ENCODE measurements around the gene RTEL1. TPM values are rescaled to one million over a fixed set of nuclear protein-coding genes. Genes with fewer than 3 reads are reported as not detected.

RTEL1 gene
- total RNA-seq, 2 donors from 2014 or later, result 7.3 to 50.4 TPM

DNA sequence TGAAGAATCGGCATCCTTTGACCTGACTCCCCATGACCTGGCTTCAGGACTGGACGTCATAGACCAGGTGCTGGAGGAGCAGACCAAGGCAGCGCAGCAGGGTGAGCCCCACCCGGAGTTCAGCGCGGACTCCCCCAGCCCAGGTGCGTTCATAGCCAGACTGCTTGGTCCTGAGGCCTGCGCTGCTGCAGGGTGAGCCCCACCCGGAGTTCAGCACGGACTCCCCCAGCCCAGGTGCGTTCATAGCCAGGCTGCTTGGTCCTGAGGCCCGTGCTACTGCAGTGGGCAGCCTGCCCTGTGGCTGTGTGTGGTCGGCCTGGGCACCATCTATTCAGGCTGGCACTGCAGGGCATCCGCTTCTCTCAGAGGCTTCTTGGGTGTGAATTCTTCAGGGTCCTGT, 15.8 kb downstream of the RTEL1 start:
- Histone ChIP-seq H3K4me1 (no peaks in the 10 kb centered on the region), H3K4me3 (no peak overlapping the region), H3K27me3 (no peaks in the 10 kb centered on the region), H3K9me3 (no peaks in the 10 kb centered on the region), H3K36me3 (replicated peaks in 1 of 2; ENCODE audit: insufficient read depth in 1 of 2, low read depth in 2 of 2) (peaks cover 0 to 7% of the 10 kb centered on the region in 2 donors), H3K27ac (no peak overlapping the region)
- 98 to 100% methylated on average over 3 to 14 of the region's 14 CpGs for WGBS, 2 donors
- intact Hi-C loops (cut with DNase I), result no loop called here
- DNase-seq, result no peak
- no peak for TF ChIP-seq POLR2A (IDR thresholded peaks at IDR 0.05)
- TF ChIP-seq, protein P1, sequence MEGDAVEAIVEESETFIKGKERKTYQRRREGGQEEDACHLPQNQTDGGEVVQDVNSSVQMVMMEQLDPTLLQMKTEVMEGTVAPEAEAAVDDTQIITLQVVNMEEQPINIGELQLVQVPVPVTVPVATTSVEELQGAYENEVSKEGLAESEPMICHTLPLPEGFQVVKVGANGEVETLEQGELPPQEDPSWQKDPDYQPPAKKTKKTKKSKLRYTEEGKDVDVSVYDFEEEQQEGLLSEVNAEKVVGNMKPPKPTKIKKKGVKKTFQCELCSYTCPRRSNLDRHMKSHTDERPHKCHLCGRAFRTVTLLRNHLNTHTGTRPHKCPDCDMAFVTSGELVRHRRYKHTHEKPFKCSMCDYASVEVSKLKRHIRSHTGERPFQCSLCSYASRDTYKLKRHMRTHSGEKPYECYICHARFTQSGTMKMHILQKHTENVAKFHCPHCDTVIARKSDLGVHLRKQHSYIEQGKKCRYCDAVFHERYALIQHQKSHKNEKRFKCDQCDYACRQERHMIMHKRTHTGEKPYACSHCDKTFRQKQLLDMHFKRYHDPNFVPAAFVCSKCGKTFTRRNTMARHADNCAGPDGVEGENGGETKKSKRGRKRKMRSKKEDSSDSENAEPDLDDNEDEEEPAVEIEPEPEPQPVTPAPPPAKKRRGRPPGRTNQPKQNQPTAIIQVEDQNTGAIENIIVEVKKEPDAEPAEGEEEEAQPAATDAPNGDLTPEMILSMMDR (IDR thresholded peaks at IDR 0.05), result no peak
- ATAC-seq, result no peak

DNA sequence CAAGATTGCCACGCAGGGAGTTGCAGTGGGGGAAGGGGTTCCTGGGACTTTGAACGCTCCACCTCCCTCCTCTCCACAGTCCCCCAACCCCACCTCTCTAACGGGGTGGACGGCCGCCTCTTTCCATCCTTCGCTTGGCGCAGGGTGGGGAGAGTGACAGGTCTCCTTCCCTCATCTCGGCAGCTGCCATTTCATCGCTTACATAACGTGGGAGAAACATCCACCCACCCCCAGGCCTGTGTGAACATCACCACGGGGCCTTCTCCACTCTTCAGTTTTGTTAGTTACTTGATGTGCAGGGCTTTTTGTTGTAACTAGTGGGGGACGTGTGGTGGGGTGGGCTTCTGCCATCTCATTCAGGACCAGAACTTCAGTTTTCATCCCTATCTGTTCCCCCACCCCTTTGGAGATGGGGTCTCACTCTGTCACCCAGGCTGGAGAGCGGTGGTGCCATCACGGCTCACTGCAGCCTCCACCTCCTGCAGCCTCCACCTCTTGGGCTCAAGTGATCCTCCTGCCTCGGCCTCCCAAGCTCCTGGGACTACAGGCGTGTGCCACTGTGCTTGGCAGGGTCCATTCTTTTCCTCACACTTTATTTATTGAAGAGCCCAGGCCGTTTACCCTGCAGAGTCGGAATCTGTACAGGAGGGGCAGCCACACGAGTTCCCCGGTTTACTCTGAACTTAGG, 17.7 kb downstream of the RTEL1 start:
- Histone ChIP-seq H3K4me3 (no peak overlapping the region), H3K27ac (no peak overlapping the region), H3K9me3 (no peaks in the 10 kb centered on the region), H3K27me3 (no peaks in the 10 kb centered on the region), H3K4me1 (no peaks in the 10 kb centered on the region), H3K36me3 (replicated peaks in 1 of 2; ENCODE audit: insufficient read depth in 1 of 2, low read depth in 2 of 2) (peaks cover 0 to 7% of the 10 kb centered on the region in 2 donors)
- DNase-seq (no peak), ATAC-seq (no peak)
- intact Hi-C loops (cut with DNase I), result no loop called here
- 90 to 91% methylated on average over 19 to 20 of the region's 20 CpGs for WGBS, 2 donors
- no peak for TF ChIP-seq POLR2A (IDR thresholded peaks at IDR 0.05)
- TF ChIP-seq, protein P1 (IDR thresholded peaks at IDR 0.05), result no peak

DNA sequence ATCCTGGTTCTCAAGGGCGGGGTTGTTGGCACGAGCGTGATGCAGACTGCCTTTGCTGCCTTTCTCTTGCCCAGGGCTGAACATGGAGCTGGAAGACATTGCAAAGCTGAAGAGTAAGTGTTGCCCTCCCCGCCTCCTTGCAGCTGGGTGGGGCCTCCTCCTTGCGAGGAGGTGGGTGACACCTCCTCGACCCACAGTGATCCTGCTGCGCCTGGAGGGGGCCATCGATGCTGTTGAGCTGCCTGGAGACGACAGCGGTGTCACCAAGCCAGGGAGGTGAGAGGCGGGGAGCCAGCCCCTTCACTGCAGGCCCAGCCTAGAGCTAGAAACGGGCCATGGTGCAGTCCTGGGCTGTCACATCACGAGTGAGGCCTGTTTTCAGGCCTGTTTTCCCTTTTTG, 20.0 kb downstream of the RTEL1 start:
- Histone ChIP-seq H3K27ac (no peak overlapping the region), H3K4me3 (no peak overlapping the region), H3K4me1 (peaks cover 7% of the 10 kb centered on the region), H3K36me3 (replicated peaks in 1 of 2; ENCODE audit: insufficient read depth in 1 of 2, low read depth in 2 of 2) (peaks cover 0 to 7% of the 10 kb centered on the region in 2 donors), H3K9me3 (no peaks in the 10 kb centered on the region), H3K27me3 (no peaks in the 10 kb centered on the region)
- WGBS, 2 donors, result 83 to 100% methylated on average over 2 to 13 of the region's 13 CpGs
- TF ChIP-seq POLR2A (IDR thresholded peaks at IDR 0.05), result no peak
- TF ChIP-seq, protein P1 (IDR thresholded peaks at IDR 0.05), result no peak
- ATAC-seq, result no peak
- intact Hi-C loops (cut with DNase I), result no loop called here
- DNase-seq, result no peak

DNA sequence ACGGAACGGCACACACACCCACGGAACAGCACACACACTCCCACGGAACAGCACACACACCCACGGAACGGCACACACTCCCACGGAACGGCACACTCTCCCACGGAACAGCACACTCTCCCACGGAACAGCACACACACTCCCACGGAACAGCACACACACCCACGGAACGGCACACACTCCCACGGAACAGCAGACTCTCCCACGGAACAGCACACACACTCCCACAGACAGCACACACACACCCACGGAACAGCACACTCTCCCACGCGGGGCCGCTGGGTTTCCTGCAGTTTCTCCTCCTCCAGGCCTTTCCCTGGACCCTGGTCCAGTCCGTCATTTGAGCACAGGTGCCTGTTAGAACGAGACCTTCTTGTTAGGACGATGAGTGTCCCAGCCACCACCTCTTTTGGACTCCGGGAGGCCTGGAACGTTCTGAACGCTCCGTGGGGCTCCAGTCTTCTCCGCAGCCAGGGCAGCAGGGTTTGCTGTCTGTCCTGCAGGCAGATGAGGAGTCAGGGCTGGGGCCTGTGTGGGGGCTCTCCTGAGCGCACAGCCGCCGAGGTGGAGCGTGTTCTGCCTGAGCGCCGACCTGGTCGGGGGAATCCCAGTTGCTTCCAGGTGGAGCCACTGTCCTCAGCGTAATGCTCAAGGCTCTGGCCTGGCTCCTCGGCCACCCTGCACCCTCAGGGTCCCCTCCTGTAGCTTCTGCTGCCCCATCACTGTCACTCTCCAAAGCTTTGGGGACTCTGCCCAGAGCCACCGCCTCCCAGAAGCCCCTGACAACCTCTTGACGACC, 20.8 kb downstream of the RTEL1 start:
- Histone ChIP-seq H3K36me3 (replicated peaks in 1 of 2; ENCODE audit: insufficient read depth in 1 of 2, low read depth in 2 of 2) (peaks cover 0 to 7% of the 10 kb centered on the region in 2 donors), H3K4me3 (no peak overlapping the region), H3K4me1 (peaks cover 7% of the 10 kb centered on the region), H3K27ac (no peak overlapping the region), H3K9me3 (no peaks in the 10 kb centered on the region), H3K27me3 (no peaks in the 10 kb centered on the region)
- TF ChIP-seq, protein P1 (IDR thresholded peaks at IDR 0.05), result no peak
- TF ChIP-seq POLR2A (IDR thresholded peaks at IDR 0.05), result no peak
- WGBS, 2 donors, result 85 to 88% methylated on average over 33 to 38 of the region's 38 CpGs
- intact Hi-C loops (cut with DNase I), result no loop called here
- DNase-seq (no peak), ATAC-seq (no peak)

Data from body of pancreas (tissue), 4 donors.